ENCODE measurements around the gene KLHL20.
"Not testable (repeated sequence)": the region's sequence is repeated elsewhere in the genome, so short reads cannot be mapped to it uniquely, and the experiment has no call there.

KLHL20 gene

DNA sequence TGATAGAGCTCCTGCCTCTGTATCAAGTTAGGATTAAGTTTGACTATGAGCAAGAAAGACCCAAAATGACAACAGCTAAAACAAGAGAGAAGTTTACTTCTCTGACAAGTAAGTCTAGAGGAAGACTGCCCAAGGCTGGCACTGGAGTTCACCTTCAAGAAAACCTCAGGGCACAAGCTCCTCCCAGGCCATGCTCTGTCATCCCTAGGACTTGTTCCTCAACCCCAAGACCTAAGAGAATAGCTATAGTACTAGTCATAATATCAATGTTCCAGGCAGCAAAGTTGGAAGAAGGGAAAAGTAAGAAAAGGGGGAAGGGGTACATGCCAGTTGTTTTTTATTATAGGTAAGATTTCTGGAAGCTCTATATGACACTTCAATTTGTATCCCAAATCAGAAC, 83.3 kb downstream of the KLHL20 start:
- H2AFZ ChIP-seq (ENCODE audit: low read depth, low read length): no peak overlapping the region
- no peaks in the 10 kb centered on the region for H3K4me1 ChIP-seq (ENCODE audit: control insufficient read depth, insufficient read depth, low read depth, low read length)
- no peak overlapping the region for H2BK5ac ChIP-seq (ENCODE audit: low read depth, low read length, poor library complexity, severe bottlenecking)
- no peak overlapping the region for H4K8ac ChIP-seq (ENCODE audit: low read length)
- H3K4me3 ChIP-seq (ENCODE audit: insufficient read depth in 1 of 2, low read depth in 1 of 2, low read length in 2 of 2): no peak overlapping the region
- H3K9me3 ChIP-seq (ENCODE audit: control insufficient read depth, low read length): no peaks in the 10 kb centered on the region
- peaks cover 0 to 38% of the 10 kb centered on the region in 2 experiments for H3K36me3 ChIP-seq (ENCODE audit: control insufficient read depth in 1 of 2, insufficient read depth in 2 of 2, low read depth in 1 of 2, low read length in 2 of 2)
- no peak overlapping the region for H3K27ac ChIP-seq (ENCODE audit: low read length, poor library complexity, severe bottlenecking)
- H3K23ac ChIP-seq (ENCODE audit: low read length in 2 of 2): no peak overlapping the region
- no peak overlapping the region for H3K9ac ChIP-seq (ENCODE audit: low read length)
- no peak overlapping the region for H3K18ac ChIP-seq (ENCODE audit: low read depth in 1 of 2, low read length in 2 of 2)
- no peak overlapping the region for H4K91ac ChIP-seq (ENCODE audit: low read length)
- no peak overlapping the region for H2AK5ac ChIP-seq (ENCODE audit: low read length, severe bottlenecking)
- H3K4ac ChIP-seq (ENCODE audit: low read depth in 1 of 2, low read length in 2 of 2): no peak overlapping the region
- H3K27me3 ChIP-seq (ENCODE audit: control insufficient read depth in 1 of 2, insufficient read depth in 1 of 2, low read length in 2 of 2): no peaks in the 10 kb centered on the region
- H3K14ac ChIP-seq (ENCODE audit: low read length in 2 of 2): no peak overlapping the region
- H2BK15ac ChIP-seq (ENCODE audit: low read depth, poor library complexity, severe bottlenecking): no peak overlapping the region
- no peak overlapping the region for H3K4me2 ChIP-seq (ENCODE audit: low read length, poor library complexity, severe bottlenecking)
- H2BK12ac ChIP-seq (ENCODE audit: low read length in 2 of 2): no peak overlapping the region
- H2BK120ac ChIP-seq (ENCODE audit: low read depth, low read length): no peak overlapping the region
- H3K79me1 ChIP-seq (replicated peaks; ENCODE audit: low read length, poor library complexity, severe bottlenecking): peaks cover 9% of the 10 kb centered on the region
- no peak for DNase-seq

DNA sequence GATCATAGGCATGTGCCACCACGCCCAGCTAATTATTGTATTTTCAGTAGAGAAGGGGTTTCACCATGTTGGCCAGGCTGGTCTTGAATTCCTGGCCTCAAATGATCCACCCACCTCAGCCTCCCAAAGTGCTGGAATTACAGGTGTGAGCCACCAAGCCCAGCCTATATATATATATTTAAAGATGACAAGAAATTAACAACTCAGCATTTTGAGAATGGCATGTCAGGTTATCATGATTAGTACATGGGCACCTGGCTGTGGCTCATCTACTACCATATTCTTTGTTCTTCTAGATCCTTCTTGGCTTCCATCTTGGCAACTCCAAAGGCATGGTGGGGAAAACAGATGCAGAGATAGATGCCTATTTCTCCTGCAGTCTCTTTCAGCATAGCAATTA, 85.2 kb downstream of the KLHL20 start:
- not testable (repeated sequence) for H3K4me3 ChIP-seq (ENCODE audit: insufficient read depth in 1 of 2, low read depth in 1 of 2, low read length in 2 of 2); H3K23ac ChIP-seq (ENCODE audit: low read length in 2 of 2); H3K27ac ChIP-seq (ENCODE audit: low read length, poor library complexity, severe bottlenecking); H3K4me2 ChIP-seq (ENCODE audit: low read length, poor library complexity, severe bottlenecking); H3K9me3 ChIP-seq (ENCODE audit: control insufficient read depth, low read length); H3K4me1 ChIP-seq (ENCODE audit: control insufficient read depth, insufficient read depth, low read depth, low read length); H2BK12ac ChIP-seq (ENCODE audit: low read length in 2 of 2); H3K9ac ChIP-seq (ENCODE audit: low read length); H3K18ac ChIP-seq (ENCODE audit: low read depth in 1 of 2, low read length in 2 of 2); DNase-seq; H2BK15ac ChIP-seq (ENCODE audit: low read depth, poor library complexity, severe bottlenecking); H2BK5ac ChIP-seq (ENCODE audit: low read depth, low read length, poor library complexity, severe bottlenecking); H3K14ac ChIP-seq (ENCODE audit: low read length in 2 of 2); H3K4ac ChIP-seq (ENCODE audit: low read depth in 1 of 2, low read length in 2 of 2); H2BK120ac ChIP-seq (ENCODE audit: low read depth, low read length); H2AFZ ChIP-seq (ENCODE audit: low read depth, low read length); H2AK5ac ChIP-seq (ENCODE audit: low read length, severe bottlenecking); H4K8ac ChIP-seq (ENCODE audit: low read length); H3K79me1 ChIP-seq (replicated peaks; ENCODE audit: low read length, poor library complexity, severe bottlenecking); H3K27me3 ChIP-seq (ENCODE audit: control insufficient read depth in 1 of 2, insufficient read depth in 1 of 2, low read length in 2 of 2); H4K91ac ChIP-seq (ENCODE audit: low read length)
- H3K36me3 ChIP-seq (ENCODE audit: control insufficient read depth in 1 of 2, insufficient read depth in 2 of 2, low read depth in 1 of 2, low read length in 2 of 2): peaks cover 0 to 37% of the 10 kb centered on the region in 2 experiments
- no CpG with 5 or more reads among the region's 1 CpG for WGBS

DNA sequence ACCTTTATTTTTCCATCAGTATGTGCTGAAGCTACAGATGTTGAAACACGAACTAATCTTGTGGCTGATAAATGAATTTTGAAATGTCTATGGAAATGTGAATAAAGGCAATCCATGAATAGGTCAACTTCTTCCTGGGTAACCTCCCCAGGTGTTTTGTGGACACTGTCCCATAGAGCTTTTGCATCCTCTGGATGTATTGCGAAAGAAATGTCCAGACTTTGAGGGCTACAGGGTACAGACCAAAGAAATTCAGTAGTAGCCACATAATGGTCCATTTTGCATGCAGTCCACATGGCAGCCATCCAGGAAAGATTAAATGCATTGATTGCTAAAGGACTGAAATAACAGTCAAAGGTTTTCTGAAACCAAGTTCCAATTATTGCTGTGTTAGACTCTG, 88.2 kb downstream of the KLHL20 start:
- Histone ChIP-seq H3K27me3 (ENCODE audit: control insufficient read depth in 1 of 2, insufficient read depth in 1 of 2, low read length in 2 of 2) (no peaks in the 10 kb centered on the region), H3K9me3 (ENCODE audit: control insufficient read depth, low read length) (no peaks in the 10 kb centered on the region), H3K4me1 (ENCODE audit: control insufficient read depth, insufficient read depth, low read depth, low read length) (no peaks in the 10 kb centered on the region), H3K4me3 (ENCODE audit: insufficient read depth in 1 of 2, low read depth in 1 of 2, low read length in 2 of 2) (no peak overlapping the region), H4K8ac (ENCODE audit: low read length) (no peak overlapping the region), H3K27ac (ENCODE audit: low read length, poor library complexity, severe bottlenecking) (no peak overlapping the region), H3K36me3 (ENCODE audit: control insufficient read depth in 1 of 2, insufficient read depth in 2 of 2, low read depth in 1 of 2, low read length in 2 of 2) (peaks cover 3 to 50% of the 10 kb centered on the region in 2 experiments), H3K9ac (ENCODE audit: low read length) (no peak overlapping the region), H2BK15ac (ENCODE audit: low read depth, poor library complexity, severe bottlenecking) (no peak overlapping the region), H2BK12ac (ENCODE audit: low read length in 2 of 2) (no peak overlapping the region), H2BK120ac (ENCODE audit: low read depth, low read length) (no peak overlapping the region), H3K4me2 (ENCODE audit: low read length, poor library complexity, severe bottlenecking) (no peak overlapping the region), H3K4ac (ENCODE audit: low read depth in 1 of 2, low read length in 2 of 2) (no peak overlapping the region), H4K91ac (ENCODE audit: low read length) (no peak overlapping the region), H2AK5ac (ENCODE audit: low read length, severe bottlenecking) (no peak overlapping the region), H3K23ac (ENCODE audit: low read length in 2 of 2) (no peak overlapping the region), H2BK5ac (ENCODE audit: low read depth, low read length, poor library complexity, severe bottlenecking) (no peak overlapping the region), H3K18ac (ENCODE audit: low read depth in 1 of 2, low read length in 2 of 2) (no peak overlapping the region), H2AFZ (ENCODE audit: low read depth, low read length) (no peak overlapping the region), H3K79me1 (replicated peaks; ENCODE audit: low read length, poor library complexity, severe bottlenecking) (peaks cover 14% of the 10 kb centered on the region), H3K14ac (ENCODE audit: low read length in 2 of 2) (no peak overlapping the region)
- DNase-seq: no peak
- WGBS: 98% methylated on average over 2 of the region's 2 CpGs

DNA sequence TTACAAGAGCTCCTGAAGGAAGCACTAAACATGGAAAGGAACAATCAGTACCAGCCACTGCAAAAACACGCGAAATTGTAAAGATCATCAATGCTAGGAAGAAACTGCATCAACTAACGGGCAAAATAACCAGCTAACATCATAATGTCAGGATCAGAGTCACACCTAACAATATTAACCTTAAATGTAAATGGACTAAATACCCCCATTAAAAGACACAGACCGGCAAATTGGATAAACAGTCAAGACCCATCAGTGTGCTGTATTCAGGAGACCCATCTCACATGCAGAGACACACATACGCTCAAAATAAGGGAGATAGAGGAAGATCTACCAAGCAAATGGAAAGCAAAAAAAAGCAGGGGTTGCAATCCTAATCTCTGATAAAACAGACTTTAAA, 98.9 kb downstream of the KLHL20 start:
- WGBS: 100% methylated on average over 5 of the region's 5 CpGs
- H3K4me2 ChIP-seq (ENCODE audit: low read length, poor library complexity, severe bottlenecking); H2BK5ac ChIP-seq (ENCODE audit: low read depth, low read length, poor library complexity, severe bottlenecking): not testable (repeated sequence)

More for the DNA sequence above, 98.9 kb downstream of the KLHL20 start:
- H2AK5ac ChIP-seq (ENCODE audit: low read length, severe bottlenecking); H2AFZ ChIP-seq (ENCODE audit: low read depth, low read length); H3K9ac ChIP-seq (ENCODE audit: low read length); H3K27ac ChIP-seq (ENCODE audit: low read length, poor library complexity, severe bottlenecking); H2BK120ac ChIP-seq (ENCODE audit: low read depth, low read length); H4K91ac ChIP-seq (ENCODE audit: low read length); H3K79me1 ChIP-seq (replicated peaks; ENCODE audit: low read length, poor library complexity, severe bottlenecking); H3K18ac ChIP-seq (ENCODE audit: low read depth in 1 of 2, low read length in 2 of 2); H3K4me1 ChIP-seq (ENCODE audit: control insufficient read depth, insufficient read depth, low read depth, low read length); H3K4ac ChIP-seq (ENCODE audit: low read depth in 1 of 2, low read length in 2 of 2); H3K14ac ChIP-seq (ENCODE audit: low read length in 2 of 2); H3K23ac ChIP-seq (ENCODE audit: low read length in 2 of 2); H2BK15ac ChIP-seq (ENCODE audit: low read depth, poor library complexity, severe bottlenecking); H3K4me3 ChIP-seq (ENCODE audit: insufficient read depth in 1 of 2, low read depth in 1 of 2, low read length in 2 of 2); H2BK12ac ChIP-seq (ENCODE audit: low read length in 2 of 2); H3K9me3 ChIP-seq (ENCODE audit: control insufficient read depth, low read length); H4K8ac ChIP-seq (ENCODE audit: low read length); DNase-seq; H3K27me3 ChIP-seq (ENCODE audit: control insufficient read depth in 1 of 2, insufficient read depth in 1 of 2, low read length in 2 of 2): not testable (repeated sequence)
- H3K36me3 ChIP-seq (ENCODE audit: control insufficient read depth in 1 of 2, insufficient read depth in 2 of 2, low read depth in 1 of 2, low read length in 2 of 2): peaks cover 3 to 20% of the 10 kb centered on the region in 2 experiments

Measured in mesenchymal stem cell (in vitro differentiated cells and primary cell).